DMS79 treated with DMSO at 0.1 percent for 48 hours (cell line): Measurements from ENCODE around the gene SEPTIN1.
A peak's percentile ranks its signal among the peaks of the same experiment; 100 is the strongest.

Source experiments
- DNase-seq: peaks from one replicate; lab custom pipeline; 2025; lab: John Stamatoyannopoulos, UW

SEPTIN1 gene

DNA sequence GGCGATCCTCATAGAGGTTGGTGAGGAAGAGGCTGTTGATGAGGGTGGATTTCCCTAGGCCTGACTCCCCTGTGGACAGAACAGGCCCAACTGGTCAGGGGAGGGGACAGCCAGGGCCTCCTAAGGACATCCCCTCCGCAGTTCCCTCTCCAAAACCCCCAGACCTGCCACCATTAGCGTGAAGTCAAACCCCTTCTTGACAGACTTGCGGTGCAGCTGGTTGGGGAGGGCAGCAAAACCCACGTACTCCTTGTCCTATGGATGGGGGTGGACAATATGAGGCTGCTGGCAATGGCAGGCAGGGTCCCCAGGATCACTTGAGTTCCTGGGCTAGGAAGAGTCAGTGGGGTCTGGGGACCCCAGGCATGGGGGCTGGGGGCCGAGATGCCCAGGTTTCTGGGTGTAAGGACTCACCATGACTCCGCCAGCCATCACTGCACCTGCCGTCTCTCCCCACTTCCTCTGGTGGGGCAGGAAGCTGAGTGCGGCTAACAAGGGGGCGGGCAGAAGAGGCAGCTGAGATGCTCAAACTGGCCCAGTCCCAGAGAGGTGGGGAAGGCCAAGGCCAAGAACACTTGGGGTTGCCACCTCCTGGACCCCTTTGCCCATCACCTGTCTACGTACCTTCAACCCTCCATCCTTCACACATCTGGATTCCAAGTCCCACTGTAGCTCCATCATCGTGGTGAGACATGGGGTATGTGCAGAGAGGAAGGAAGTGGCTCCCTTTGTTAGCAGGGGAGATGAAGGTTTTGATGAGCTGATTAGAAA lies at the start of gene SEPTIN1:
Gene SEPTIN1, minus strand, starts transcription at position 451 of the 771 bp plus-strand sequence. Its CDS starts 19 bp downstream, at position 432.
- no peak for DNase-seq

DNA sequence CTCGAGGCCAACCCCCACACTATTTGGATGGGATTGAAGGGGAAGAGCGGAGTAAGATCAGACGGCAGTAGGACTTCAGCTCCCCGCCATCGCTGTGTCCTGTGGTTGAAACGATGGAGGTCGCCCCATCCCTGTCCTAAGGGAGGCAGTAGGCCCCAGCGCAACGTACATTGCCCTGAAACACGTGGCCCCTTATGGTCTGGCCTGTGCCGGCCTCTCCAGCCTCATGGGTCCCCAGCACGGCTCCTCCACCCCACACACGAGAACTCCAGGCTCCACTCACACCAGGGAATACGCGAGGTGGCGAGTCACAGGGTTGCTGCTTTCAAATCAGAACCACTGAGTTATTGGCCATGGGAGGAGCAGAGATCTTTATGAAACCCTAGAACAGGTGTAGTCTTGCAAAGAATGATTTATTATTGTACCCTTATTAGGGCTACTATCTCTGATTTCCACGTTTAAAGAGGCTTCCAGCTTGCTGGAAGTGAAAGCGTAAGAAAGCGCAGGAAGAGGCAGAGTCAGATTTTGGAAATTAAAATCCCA lies 48.1 kb upstream of the SEPTIN1 start:
- DNase-seq: no peak

- DNase-seq: peak; percentile 99
Measured at GRCh38 chr16:30429678-30430427, 47.5 kb upstream of the SEPTIN1 start, which contains the start of gene DCTPP1. Gene DCTPP1, minus strand, starts transcription at chr16:30430030. Its CDS starts 50 bp downstream, at chr16:30429980.

- DNase-seq: no peak
Measured at GRCh38 chr16:30429418-30429677, 47.0 kb upstream of the SEPTIN1 start.

DNA sequence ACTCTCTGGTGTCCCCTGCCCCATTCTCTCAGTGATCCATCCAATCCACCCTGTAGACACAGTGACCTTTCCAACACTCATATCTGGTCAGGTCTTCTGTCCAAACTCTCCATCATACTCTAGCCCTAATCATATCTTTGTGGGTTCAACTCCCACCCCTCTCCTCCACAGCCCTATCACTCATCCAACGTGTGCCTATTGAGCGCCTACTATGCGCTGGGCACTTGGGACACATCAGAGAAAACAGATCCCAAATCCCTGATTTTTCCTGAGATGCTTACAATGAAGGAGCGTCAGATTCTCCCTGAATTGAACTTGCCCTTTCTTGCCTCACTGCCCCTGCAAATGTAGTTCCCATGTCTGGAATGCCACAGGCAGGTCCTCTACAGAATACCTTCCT lies 45.7 kb upstream of the SEPTIN1 start:
- no peak for DNase-seq

DNA sequence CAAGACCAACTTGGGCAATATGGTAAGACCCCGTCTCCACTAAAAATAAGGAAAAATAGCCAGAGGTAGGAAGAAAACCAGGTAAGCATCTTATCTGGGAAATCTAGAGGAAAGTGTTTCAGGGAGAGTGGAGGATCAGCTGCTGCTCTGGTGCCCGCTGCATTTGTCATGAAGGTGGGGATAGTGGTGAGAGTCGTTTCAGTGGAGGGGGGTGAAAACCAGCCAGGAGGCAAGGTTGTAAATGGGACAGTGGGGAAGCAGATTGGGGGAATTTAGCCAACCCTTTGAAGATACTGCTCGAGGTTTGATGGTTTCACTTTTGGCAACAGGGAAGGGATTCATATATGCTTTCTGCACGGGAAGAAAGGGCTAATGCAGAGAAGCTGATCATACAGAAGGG lies 38.6 kb upstream of the SEPTIN1 start:
- DNase-seq: no peak

DNA sequence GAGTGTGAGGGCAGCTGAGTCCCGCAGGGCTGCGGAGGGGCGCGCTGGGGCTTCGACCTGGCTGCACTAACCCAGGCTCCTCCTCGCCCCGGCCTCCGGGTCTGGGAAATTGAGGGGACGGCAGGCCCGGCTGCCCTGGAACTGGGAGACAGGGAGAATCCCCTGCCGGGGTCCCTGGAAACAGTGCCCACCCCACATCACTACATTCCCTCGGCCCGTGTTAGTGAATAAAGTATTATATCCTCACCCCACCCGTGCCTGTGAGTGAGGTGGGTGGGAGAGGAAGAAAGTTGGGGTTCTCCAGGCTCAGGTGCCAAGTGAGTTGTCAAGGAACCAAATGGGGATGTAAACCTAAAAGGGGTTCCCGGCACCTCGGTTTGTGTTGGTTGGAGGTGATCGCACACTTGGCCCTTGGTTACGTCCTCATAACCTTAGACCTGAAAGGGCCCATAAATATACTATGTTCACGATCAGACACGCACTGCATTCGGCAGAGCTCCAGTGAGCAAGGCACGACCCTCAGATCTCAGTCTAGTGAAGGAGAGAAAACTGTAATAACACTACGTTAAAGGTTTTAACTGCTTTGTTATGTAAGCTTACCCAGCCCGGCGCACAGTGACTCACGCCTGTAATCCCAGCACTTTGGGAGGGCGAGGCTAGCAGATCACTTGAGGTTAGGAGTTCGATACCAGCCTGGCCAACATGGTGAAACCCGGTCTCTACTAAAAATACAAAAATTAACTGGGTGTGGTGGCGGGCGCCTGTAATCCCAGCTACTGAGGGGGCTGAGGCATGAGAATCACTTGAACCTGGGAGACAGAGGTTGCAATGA lies 36.2 kb upstream of the SEPTIN1 start:
- DNase-seq: no peak

GRCh38 chr16:30417529-30418349 lies 35.4 kb upstream of the SEPTIN1 start:
- peak; percentile 85 for DNase-seq

- DNase-seq: no peak
Measured at GRCh38 chr16:30416624-30417528, 34.5 kb upstream of the SEPTIN1 start.

DNA sequence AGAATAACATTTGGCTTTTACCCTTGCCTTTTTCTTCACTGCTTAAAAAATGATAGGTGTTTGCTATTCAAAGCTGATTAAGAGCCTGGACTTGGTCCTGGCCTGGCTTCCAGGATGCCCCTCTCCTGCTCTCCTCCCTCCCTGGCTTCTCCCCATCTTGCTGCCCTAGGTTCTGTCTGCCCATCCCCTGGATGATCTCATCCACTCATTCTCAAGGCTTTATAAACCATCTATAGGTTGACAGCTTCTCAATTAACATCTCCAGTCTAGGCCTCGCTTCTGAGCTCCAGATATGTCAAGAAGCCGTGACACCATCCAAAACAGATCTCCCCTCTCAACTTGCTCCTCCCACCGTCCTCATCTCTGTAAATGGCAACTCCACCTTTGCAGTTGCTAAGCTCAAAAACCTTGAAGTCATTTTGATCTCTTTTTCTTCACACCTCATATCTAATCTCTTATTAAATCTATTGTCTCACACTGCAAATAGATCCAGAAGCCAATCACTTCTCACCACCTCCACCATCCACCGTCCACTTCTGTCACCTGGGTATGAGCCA lies 33.8 kb upstream of the SEPTIN1 start:
- DNase-seq: no peak

DNA sequence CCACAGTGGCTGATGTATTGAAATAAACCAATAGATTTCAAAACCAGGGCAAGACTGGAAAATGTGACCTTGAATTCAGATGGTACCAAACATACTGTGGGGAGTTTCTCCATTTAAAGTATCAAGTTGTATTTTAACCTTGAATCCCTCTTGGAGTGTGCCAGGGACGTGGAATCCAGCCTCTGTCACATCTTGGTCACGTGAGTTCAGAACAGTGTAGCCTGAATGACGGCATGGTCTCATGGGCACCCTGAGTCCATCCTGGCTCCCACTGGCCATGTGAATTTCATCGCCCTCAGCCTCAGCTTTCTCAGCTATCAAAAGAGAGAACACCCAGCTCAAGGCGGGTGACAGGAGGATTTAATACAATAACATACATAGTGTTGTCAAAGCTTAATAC lies 31.8 kb upstream of the SEPTIN1 start:
- no peak for DNase-seq

DNA sequence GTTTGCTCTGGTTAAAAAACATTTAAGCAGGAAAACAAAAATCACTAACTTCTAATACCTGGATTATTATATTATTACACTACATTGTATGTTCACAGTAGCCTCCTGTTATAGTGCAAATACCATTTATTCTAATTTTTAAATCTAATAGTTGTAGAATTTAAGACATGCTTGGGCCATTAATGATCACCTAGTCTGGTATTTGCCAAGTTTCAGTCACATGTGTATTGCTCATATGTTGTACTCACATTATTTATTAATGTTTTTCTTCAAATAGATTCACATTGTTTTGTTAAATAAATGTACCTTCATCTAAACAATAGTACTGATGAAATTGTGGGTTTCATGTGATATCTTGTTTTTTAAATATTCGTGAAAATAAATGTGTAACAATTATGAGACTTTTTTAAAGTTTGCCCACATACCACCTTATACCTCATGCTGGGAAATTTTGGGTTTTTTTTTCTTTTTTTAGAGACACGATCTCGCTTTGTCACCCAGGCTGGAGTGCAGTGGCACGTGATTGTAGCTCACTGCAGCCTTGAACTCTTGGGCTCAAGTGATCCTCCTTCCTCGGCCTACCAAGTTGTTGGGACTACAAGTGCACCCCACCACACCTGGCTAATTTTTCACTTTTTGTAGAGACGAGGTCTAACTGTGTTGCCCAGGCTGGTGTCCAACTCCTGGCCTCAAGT lies 30.9 kb upstream of the SEPTIN1 start:
- DNase-seq: no peak

GRCh38 chr16:30409125-30410060 lies 27.0 kb upstream of the SEPTIN1 start:
- peak; percentile 85 for DNase-seq

DNA sequence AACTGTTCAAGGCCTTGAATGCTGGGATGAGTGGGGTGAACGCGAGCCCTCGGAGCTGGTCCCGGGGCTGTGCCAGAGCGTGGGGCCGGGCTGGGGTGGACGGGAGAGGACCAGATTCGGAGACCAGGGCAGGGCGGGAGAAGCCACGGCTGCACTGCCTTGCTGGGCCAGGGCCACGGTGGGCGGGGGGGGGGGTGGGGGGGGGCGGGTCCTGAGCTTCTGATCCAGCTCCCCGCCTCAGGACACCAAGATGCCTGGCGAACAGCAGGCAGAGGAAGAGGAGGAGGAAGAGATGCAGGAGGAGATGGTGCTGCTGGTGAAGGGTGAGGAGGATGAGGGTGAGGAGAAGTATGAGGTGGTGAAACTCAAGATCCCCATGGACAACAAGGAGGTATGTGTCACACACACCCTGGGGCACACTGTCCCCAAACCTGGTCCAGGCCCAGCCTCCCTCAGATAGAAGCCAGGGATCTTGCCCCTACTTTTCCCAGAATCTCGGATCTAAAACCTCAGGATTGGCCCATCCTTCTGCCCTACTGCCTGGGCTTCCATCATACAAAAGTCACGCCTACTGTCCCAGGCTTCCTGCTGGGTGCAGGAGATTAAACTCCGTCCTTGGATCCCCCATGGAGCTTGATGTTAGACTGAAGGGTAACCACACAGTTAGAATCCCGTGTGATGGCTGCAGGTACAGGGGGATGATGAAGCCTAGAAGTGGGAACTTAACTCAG lies 25.6 kb upstream of the SEPTIN1 start:
- DNase-seq: no peak

- DNase-seq: peak; percentile 73
Measured at GRCh38 chr16:30407102-30407803, 24.9 kb upstream of the SEPTIN1 start, which contains the start of gene ZNF771. Gene ZNF771, plus strand, starts transcription at chr16:30407606. Its CDS starts 448 bp downstream, at chr16:30408054.

GRCh38 chr16:30406795-30407101 lies 24.4 kb upstream of the SEPTIN1 start:
- DNase-seq: no peak
